ENCODE measurements around the gene REX1BD. TPM values are rescaled to one million over a fixed set of nuclear protein-coding genes. Genes with fewer than 3 reads are reported as not detected.
"Not testable (repeated sequence)": the region's sequence is repeated elsewhere in the genome, so short reads cannot be mapped to it uniquely, and the experiment has no call there.

REX1BD gene
- total RNA-seq, 4 donors from 2014 or later = 57.4 to 137 (median 101) TPM

DNA sequence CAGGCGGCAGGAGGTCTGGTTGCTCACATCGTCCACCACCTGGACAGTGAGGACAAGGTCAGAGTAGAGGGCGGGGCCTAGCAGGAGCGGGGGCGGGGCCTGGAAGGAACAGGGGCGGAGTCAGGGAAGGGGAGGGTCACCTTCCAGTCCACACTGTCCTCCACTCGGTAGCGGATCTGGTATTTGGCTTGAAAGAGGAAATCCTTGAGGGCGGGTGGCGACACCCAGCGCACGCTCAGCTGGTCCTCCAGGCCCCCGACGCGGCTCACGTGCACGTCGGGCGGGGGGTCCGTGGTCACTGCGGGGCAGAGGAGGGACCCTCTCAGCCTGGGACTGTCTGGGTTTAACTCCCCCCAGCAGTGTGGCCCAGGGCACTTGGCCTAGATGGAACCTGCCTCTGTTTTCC lies 8.2 kb downstream of the REX1BD start:
- Histone ChIP-seq H3K4me3 (replicated peaks in 1 of 3) (no peak overlapping the region), H3K27me3 (no peaks in the 10 kb centered on the region), H3K4me1 (peaks cover 10 to 20% of the 10 kb centered on the region in 2 donors), H3K27ac (no peak overlapping the region), H3K36me3 (no peaks in the 10 kb centered on the region), H3K9me3 (no peaks in the 10 kb centered on the region)
- WGBS, 2 donors = 15 to 65% methylated on average over 8 to 21 of the region's 21 CpGs
- intact Hi-C loops (cut with DNase I) = loop anchor here (5.0 kb wide), 1 partner anchor 81 kb away; no protein-coding TSS in a partner anchor
- TF ChIP-seq, protein P1, sequence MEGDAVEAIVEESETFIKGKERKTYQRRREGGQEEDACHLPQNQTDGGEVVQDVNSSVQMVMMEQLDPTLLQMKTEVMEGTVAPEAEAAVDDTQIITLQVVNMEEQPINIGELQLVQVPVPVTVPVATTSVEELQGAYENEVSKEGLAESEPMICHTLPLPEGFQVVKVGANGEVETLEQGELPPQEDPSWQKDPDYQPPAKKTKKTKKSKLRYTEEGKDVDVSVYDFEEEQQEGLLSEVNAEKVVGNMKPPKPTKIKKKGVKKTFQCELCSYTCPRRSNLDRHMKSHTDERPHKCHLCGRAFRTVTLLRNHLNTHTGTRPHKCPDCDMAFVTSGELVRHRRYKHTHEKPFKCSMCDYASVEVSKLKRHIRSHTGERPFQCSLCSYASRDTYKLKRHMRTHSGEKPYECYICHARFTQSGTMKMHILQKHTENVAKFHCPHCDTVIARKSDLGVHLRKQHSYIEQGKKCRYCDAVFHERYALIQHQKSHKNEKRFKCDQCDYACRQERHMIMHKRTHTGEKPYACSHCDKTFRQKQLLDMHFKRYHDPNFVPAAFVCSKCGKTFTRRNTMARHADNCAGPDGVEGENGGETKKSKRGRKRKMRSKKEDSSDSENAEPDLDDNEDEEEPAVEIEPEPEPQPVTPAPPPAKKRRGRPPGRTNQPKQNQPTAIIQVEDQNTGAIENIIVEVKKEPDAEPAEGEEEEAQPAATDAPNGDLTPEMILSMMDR (IDR thresholded peaks at IDR 0.05) = no peak
- TF ChIP-seq POLR2A (IDR thresholded peaks at IDR 0.05) = no peak
- no peak for DNase-seq

DNA sequence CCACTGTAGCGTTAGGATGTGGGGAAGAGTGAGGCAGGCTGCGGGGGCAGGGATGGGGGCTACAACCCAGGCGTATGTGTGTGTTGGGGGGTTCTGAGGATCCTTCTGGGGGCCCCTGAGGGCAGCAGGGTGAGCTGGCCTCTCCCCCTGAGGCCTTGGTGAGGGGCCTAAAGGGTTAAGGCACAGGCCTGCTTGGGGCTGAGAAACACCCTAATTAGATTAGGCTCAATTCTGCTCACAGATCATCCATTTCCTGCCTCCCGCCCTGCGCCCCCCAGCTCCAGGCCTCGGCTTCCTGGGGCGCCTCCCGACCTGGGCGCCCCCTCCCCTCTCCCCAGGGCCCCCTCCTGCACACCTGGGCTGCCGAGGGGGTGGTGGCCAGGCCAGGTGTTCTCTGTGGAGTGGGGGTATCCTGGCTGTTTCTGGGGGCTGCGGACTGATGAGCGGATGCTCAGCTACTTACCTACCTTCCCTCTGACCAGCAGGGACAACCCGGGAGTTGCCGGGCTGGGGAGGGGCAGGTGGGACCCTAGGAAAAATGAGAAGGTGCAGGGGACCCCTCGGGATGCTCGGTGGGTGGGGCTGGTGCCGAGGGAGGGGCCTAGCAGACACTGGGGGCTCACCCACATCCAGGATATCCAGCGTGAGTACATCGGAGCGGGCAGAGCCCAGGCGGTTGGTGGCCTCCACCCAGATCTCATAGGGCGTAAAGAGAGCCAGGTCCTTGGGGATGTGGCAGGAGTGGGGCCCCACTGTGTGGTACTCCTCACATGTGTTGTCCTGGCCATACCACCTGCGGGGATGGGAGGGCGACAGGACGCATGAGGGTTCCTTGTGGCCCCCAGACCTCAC lies 9.4 kb downstream of the REX1BD start:
- no peak for DNase-seq
- intact Hi-C loops (cut with DNase I) = loop anchor here (5.0 kb wide), 1 partner anchor 79 kb away; no protein-coding TSS in a partner anchor
- Histone ChIP-seq H3K36me3 (no peaks in the 10 kb centered on the region), H3K9me3 (no peaks in the 10 kb centered on the region), H3K4me1 (peaks cover 10 to 20% of the 10 kb centered on the region in 2 donors), H3K27ac (no peak overlapping the region), H3K27me3 (no peaks in the 10 kb centered on the region), H3K4me3 (replicated peaks in 1 of 3) (no peak overlapping the region)
- WGBS, 2 donors = 54 to 62% methylated on average over 14 to 25 of the region's 25 CpGs
- TF ChIP-seq POLR2A (IDR thresholded peaks at IDR 0.05) = no peak
- TF ChIP-seq, protein P1 (IDR thresholded peaks at IDR 0.05) = no peak

DNA sequence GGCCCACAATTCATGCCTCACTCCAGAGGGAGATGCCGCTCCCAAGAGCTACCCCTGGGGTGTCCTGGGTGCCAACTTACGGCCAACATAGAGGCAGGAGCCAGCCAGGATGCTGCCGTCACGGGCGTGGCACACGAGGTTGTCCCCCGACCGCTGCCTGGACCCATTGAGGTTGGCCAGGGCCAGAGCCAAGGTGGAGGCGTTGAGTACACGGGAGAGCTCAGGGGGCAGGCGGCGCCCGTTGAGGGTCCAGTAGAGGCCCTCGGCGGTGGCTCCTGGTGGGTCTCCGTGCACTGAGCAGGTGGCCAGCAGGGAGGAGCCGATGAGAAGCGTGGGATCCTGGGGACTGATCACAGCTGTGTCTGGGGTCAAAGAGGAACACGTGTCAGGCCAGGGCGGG lies 10.9 kb downstream of the REX1BD start:
- H3K4me1 ChIP-seq = peaks cover 8 to 16% of the 10 kb centered on the region in 2 donors
- no peaks in the 10 kb centered on the region for H3K36me3 ChIP-seq
- TF ChIP-seq POLR2A (IDR thresholded peaks at IDR 0.05) = no peak
- TF ChIP-seq, protein P1 (IDR thresholded peaks at IDR 0.05) = no peak
- peaks cover 9% of the 10 kb centered on the region for H3K27me3 ChIP-seq
- WGBS, 2 donors = 72 to 86% methylated on average over 4 to 20 of the region's 20 CpGs
- intact Hi-C loops (cut with DNase I) = loop anchor here (5.0 kb wide), 1 partner anchor 78 kb away; no protein-coding TSS in a partner anchor
- H3K27ac ChIP-seq = no peak overlapping the region
- DNase-seq = no peak
- H3K4me3 ChIP-seq (replicated peaks in 1 of 3) = no peak overlapping the region
- H3K9me3 ChIP-seq = no peaks in the 10 kb centered on the region

DNA sequence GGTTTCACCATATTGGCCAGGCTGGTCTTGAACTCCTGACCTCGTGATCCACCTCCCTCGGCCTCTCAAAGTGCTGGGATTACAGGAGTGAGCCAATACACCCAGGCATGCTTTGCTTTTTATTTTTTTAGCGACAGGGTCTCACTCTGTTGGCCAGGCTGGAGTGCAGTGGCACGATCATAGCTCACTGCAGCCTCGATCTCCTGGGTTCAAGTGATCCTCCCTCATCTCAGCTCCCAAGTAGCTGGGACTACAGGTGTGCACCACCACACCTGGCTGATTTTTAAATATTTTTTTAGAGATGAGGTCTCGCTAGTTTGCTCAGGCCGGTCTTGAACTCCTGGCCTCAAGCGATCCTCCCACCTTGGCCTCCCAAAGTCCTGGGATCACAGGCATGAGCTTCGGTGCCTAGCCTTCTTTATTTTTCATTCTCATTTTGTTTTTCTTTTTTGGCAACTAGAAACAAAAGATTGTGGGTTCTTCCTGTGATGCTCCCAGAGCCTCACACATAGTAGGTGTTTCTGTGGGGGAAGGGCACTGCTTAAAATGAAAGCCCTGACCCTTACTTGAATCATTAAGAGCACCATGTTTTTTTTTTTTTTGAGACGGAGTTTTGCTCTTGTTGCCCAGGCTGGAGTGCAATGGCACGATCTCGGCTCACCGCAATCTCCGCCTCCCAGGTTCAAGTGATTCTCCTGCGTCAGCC lies 12.2 kb downstream of the REX1BD start:
- H3K27ac ChIP-seq; H3K36me3 ChIP-seq; H3K4me3 ChIP-seq (replicated peaks in 1 of 3); H3K9me3 ChIP-seq; intact Hi-C loops (cut with DNase I); H3K4me1 ChIP-seq; DNase-seq: not testable (repeated sequence)
- 90 to 93% methylated on average over 15 of the region's 15 CpGs for WGBS, 2 donors
- H3K27me3 ChIP-seq = peaks cover 17% of the 10 kb centered on the region

DNA sequence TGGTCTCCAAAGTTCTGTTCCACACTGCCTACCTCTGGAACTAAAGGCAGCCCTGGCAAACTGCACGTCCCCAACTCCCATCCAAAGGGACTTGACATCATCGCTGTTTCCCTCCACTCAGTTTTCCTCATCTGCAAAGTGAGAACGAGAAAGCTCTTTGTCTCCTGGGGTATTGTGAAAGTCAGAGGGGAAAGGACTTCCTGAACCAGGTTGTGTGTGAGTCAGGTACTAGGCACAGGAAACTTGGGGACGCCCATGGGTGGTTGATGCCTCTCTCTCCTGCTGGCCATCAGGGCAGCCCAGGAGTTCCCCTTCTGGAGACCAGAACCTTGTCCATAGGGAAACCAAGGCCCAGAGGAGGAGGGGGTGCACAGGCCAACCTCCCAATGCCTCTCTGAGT lies 13.3 kb downstream of the REX1BD start:
- WGBS, 2 donors = 71 to 84% methylated on average over 4 of the region's 4 CpGs
- H3K27ac ChIP-seq = no peak overlapping the region
- no peak overlapping the region for H3K4me3 ChIP-seq (replicated peaks in 1 of 3)
- H3K36me3 ChIP-seq = no peaks in the 10 kb centered on the region
- peaks cover 17% of the 10 kb centered on the region for H3K27me3 ChIP-seq
- no peak for DNase-seq
- intact Hi-C loops (cut with DNase I) = no loop called here
- H3K9me3 ChIP-seq = no peaks in the 10 kb centered on the region
- H3K4me1 ChIP-seq = peaks cover 0 to 14% of the 10 kb centered on the region in 2 donors
- TF ChIP-seq, protein P1 (IDR thresholded peaks at IDR 0.05) = no peak
- no peak for TF ChIP-seq POLR2A (IDR thresholded peaks at IDR 0.05)
